ENCODE measurements around the gene CPA4.

The CPA4 gene

GRCh38 chr7:130351791-130352090, 58.8 kb downstream of the CPA4 start:
- DNase-seq (ENCODE audit: low read depth), result no peak
- TF ChIP-seq, protein P1, sequence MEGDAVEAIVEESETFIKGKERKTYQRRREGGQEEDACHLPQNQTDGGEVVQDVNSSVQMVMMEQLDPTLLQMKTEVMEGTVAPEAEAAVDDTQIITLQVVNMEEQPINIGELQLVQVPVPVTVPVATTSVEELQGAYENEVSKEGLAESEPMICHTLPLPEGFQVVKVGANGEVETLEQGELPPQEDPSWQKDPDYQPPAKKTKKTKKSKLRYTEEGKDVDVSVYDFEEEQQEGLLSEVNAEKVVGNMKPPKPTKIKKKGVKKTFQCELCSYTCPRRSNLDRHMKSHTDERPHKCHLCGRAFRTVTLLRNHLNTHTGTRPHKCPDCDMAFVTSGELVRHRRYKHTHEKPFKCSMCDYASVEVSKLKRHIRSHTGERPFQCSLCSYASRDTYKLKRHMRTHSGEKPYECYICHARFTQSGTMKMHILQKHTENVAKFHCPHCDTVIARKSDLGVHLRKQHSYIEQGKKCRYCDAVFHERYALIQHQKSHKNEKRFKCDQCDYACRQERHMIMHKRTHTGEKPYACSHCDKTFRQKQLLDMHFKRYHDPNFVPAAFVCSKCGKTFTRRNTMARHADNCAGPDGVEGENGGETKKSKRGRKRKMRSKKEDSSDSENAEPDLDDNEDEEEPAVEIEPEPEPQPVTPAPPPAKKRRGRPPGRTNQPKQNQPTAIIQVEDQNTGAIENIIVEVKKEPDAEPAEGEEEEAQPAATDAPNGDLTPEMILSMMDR (IDR thresholded peaks at IDR 0.05; ENCODE audit: low read length, missing control alignments), result no peak
- H3K4me3 ChIP-seq (replicated peaks; ENCODE audit: low read depth, low read length), result no peak overlapping the region

DNA sequence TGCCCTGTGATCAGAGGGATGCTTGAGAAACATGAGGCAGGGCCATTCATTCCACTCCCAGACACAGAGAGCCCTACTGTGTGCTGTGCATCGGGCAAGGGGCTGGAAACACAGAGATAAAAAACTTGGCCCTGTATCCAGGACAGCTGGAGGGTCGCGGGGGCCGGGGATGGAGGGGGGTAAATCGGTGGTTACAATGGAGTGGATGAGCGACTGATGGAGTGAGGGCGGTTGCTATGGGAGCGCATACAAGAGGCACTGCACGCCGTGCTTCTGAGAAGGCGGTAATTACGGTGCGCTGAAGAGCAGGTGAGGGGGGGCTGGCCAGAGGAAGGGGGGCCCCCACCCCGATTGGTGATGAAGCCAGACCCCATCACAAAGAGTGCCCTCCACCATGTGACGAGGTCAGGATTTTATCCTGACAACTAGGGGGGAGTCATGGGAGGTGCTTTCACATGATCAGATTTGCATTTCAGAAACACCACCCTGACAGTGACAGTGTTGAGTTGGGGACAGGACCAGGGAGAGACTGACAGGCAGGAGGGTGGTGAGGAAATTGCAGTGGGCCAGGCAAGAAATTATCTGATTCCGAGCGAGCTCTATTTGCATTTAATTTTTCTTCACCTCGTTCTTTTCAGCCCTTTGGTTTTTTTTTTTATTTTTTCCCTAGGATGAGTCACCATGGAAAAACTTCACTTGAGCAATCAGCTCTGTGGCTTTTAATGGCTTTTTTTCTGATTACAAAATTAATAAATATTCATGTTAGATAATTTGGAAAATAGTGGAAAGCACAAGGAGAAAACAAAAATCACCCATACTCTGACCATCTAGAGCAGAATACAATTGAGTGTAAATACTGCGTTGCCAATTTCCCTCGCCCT, 59.5 kb downstream of the CPA4 start:
- peak overlapping the region; percentile 29 for H3K4me3 ChIP-seq (replicated peaks; ENCODE audit: low read depth, low read length)
- TF ChIP-seq, protein P1 (IDR thresholded peaks at IDR 0.05; ENCODE audit: low read length, missing control alignments), result no peak
- DNase-seq (ENCODE audit: low read depth), result peak; percentile 73

DNA sequence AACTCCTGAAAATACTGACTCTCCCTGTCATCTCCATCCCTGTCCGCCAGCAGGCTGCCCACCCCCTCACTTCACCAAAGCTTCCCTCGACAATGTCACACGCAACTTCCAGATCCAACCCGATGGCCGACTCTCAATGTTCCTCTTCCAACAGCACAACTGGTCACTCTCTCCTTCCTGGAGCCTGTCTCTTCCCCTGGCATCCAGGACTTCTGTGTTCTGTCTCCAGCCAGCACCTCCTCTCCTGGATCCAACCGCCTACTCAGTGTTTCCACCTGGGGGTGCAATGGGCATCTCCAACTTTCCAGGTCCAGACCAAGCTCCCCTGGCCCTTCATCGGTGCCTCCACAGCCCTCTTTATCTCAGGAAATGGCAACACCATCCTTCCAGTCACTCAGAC, 60.2 kb downstream of the CPA4 start:
- TF ChIP-seq, protein P1 (IDR thresholded peaks at IDR 0.05; ENCODE audit: low read length, missing control alignments), result no peak
- H3K4me3 ChIP-seq (replicated peaks; ENCODE audit: low read depth, low read length), result no peak overlapping the region
- DNase-seq (ENCODE audit: low read depth), result no peak

DNA sequence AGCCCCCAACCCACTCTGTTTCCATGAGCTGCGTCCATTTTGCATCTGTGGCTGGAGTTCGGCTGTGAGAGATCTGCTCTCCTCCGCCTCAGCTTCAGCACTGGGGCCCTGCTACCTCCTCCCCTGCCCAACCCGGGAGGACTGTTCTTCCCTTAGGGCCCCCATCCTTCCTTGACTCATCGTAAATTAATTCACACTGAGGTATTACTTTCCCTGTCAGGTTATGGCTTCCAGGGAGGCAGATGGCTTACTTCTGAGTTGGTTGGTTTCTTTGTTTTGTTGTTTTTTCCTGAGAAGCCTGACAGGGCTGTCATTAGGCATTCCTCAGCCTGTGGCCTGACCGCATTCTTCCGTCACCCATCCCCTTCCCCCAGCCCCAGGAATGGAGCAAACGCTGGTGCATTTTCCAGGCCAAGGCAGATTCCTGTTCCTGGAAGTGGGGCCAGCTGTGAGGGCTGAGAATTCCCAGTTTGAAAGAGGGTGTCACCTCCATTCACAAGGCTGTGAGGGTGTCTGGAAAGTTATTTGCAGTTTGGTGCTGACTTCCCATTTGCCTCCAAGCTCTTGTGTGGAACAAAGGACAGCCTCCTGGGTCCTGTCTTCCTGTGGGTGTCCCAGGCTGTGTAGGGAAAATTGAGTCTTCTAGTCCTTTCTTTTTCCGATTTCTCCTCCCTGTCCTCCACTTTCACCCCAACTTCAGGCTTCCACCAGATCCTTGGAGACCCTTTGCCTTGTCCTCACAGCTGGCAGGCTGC, 63.3 kb downstream of the CPA4 start:
- peak; percentile 97 for DNase-seq (ENCODE audit: low read depth)
- TF ChIP-seq, protein P1 (IDR thresholded peaks at IDR 0.05; ENCODE audit: low read length, missing control alignments), result no peak
- H3K4me3 ChIP-seq (replicated peaks; ENCODE audit: low read depth, low read length), result no peak overlapping the region

- peak; percentile 91 for DNase-seq (ENCODE audit: low read depth)
- TF ChIP-seq, protein P1 (IDR thresholded peaks at IDR 0.05; ENCODE audit: low read length, missing control alignments), result no peak
- no peak overlapping the region for H3K4me3 ChIP-seq (replicated peaks; ENCODE audit: low read depth, low read length)
These were observed 64.1 kb downstream of the CPA4 start for GRCh38 chr7:130356876-130357611.

DNA sequence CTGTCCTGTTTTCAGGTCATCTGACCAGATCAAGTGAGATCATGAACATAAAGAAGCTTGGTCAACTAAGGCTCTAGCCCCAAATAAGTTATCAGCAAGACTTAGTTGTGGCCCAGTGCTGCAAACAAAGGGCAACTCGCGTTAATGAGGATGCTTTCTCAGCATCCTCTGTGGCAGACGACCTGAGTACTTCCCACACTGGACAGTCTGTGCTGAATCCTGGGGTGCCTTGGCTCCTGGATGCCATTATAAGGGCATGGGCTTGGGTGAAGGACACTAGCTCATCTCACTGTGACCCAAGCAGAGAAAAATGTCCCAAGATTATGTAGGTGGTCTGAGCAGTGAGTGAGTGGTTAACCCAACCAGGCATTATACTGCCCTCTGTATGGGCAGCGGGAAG, 65.5 kb downstream of the CPA4 start:
- H3K4me3 ChIP-seq (replicated peaks; ENCODE audit: low read depth, low read length), result no peak overlapping the region
- DNase-seq (ENCODE audit: low read depth), result no peak
- TF ChIP-seq, protein P1 (IDR thresholded peaks at IDR 0.05; ENCODE audit: low read length, missing control alignments), result no peak
